NCI-H1694 (cell line): ENCODE data around the gene C2orf74.
"Not testable (repeated sequence)": the region's sequence is repeated elsewhere in the genome, so short reads cannot be mapped to it uniquely, and the experiment has no call there.

Experiments
- DNase-seq: peaks from one replicate; lab custom pipeline; 2025; lab: John Stamatoyannopoulos, UW

The C2orf74 gene

GRCh38 chr2:61161888-61162287 is at the start of gene C2orf74:
Gene C2orf74 (plus strand): TSS chr2:61162188. CDS start chr2:61162515, 327 bp downstream.
- DNase-seq: no peak

- no peak for DNase-seq
Measured at GRCh38 chr2:61114147-61114546, 47.8 kb upstream of the C2orf74 start.

GRCh38 chr2:61116302-61116701 is 45.7 kb upstream of the C2orf74 start:
- no peak for DNase-seq

- DNase-seq: no peak
Measured at GRCh38 chr2:61117534-61117933, 44.5 kb upstream of the C2orf74 start.

- DNase-seq: no peak
Measured at GRCh38 chr2:61125123-61125710, 36.8 kb upstream of the C2orf74 start.

- no peak for DNase-seq
Measured at GRCh38 chr2:61125798-61126197, 36.2 kb upstream of the C2orf74 start.

- not testable (repeated sequence) for DNase-seq
Measured at GRCh38 chr2:61128122-61128521, 33.9 kb upstream of the C2orf74 start.

- no peak for DNase-seq
Measured at GRCh38 chr2:61134141-61134540, 27.8 kb upstream of the C2orf74 start.

GRCh38 chr2:61135510-61135909 is 26.5 kb upstream of the C2orf74 start:
- peak; percentile 36 for DNase-seq

GRCh38 chr2:61138859-61139258 is 23.1 kb upstream of the C2orf74 start:
- DNase-seq: no peak

GRCh38 chr2:61141151-61141550 is 20.8 kb upstream of the C2orf74 start:
- DNase-seq: no peak

- DNase-seq: peak; percentile 85
Measured at GRCh38 chr2:61144697-61145268, 17.2 kb upstream of the C2orf74 start.

GRCh38 chr2:61145990-61146389 is 16.0 kb upstream of the C2orf74 start:
- DNase-seq: no peak

- not testable (repeated sequence) for DNase-seq
Measured at GRCh38 chr2:61148091-61148490, 13.9 kb upstream of the C2orf74 start.

GRCh38 chr2:61149074-61149473 is 12.9 kb upstream of the C2orf74 start:
- DNase-seq: no peak

- no peak for DNase-seq
Measured at GRCh38 chr2:61151436-61151835, 10.6 kb upstream of the C2orf74 start.

GRCh38 chr2:61157371-61158003 is 4.5 kb upstream of the C2orf74 start:
- DNase-seq: no peak

- no peak for DNase-seq
Measured at GRCh38 chr2:61158356-61158955, 3.5 kb upstream of the C2orf74 start.

GRCh38 chr2:61162721-61163120 is 733 bp downstream of the C2orf74 start:
- no peak for DNase-seq

- not testable (repeated sequence) for DNase-seq
Measured at GRCh38 chr2:61165082-61165481, 3.1 kb downstream of the C2orf74 start.

- DNase-seq: no peak
Measured at GRCh38 chr2:61165946-61166345, 4.0 kb downstream of the C2orf74 start.

- DNase-seq: no peak
Measured at GRCh38 chr2:61167579-61167978, 5.6 kb downstream of the C2orf74 start.

- no peak for DNase-seq
Measured at GRCh38 chr2:61172671-61173070, 10.7 kb downstream of the C2orf74 start.
